Panc1 (cell line): ENCODE data around the gene VOPP1. TPM values are rescaled to one million over a fixed set of nuclear protein-coding genes. Genes with fewer than 3 reads are reported as not detected.

ENCODE experiments used
- ATAC-seq: fragments of 200-7000 bp; cut with Tn5 transposase; 2 replicates; pipeline ENCODE4 v1.9.1; 2020; ENCODE audit warnings: mild to moderate bottlenecking, moderate library complexity
- BruUV-seq: library from RNA; stranded (reverse); fragments of 400-500 nt; replicated peaks from 2 replicates; lab custom pipeline; 2021; lab: Mats Ljungman, UMichigan
- CTCF ChIA-PET: fragments of 300-600 bp; sonication (Branson Sonifier 250); formaldehyde crosslinking; loops from one replicate; lab custom pipeline; 2022; ENCODE audit warnings: antibody characterized with exemption; lab: Charles Lee
- POLR2A ChIA-PET: fragments of 300-600 bp; sonication (Branson Sonifier 250); formaldehyde crosslinking; loops from one replicate; lab custom pipeline; 2022; ENCODE audit warnings: antibody characterized with exemption; lab: Charles Lee
- DNase-seq: peaks from one replicate; pipeline ENCODE4 v3.0.0-alpha.2; 2010; ENCODE audit warnings: low read depth, low spot score
- H3K27ac ChIP-seq: 2 replicates; pipeline ENCODE4 v1.5.1; 2011; ENCODE audit warnings: mild to moderate bottlenecking, low read length, inconsistent platforms
- H3K27me3 ChIP-seq: fragments of 200-500 bp; sonication (Bioruptor generic); 2 replicates; pipeline ENCODE4 v1.6.0; 2014; ENCODE audit warnings: low read length, inconsistent platforms; ENCODE audit not compliant: control insufficient read depth, insufficient read depth
- H3K36me3 ChIP-seq: fragments of 200-500 bp; sonication (Bioruptor generic); 2 replicates; pipeline ENCODE4 v1.5.1; 2014; ENCODE audit warnings: inconsistent platforms, mild to moderate bottlenecking, low read length, moderate library complexity; ENCODE audit not compliant: control insufficient read depth, insufficient read depth
- H3K4me1 ChIP-seq: 2 replicates; pipeline ENCODE4 v1.5.1; 2011; ENCODE audit warnings: inconsistent platforms, mild to moderate bottlenecking, low read length, moderate library complexity; ENCODE audit not compliant: control insufficient read depth, insufficient read depth
- H3K4me3 ChIP-seq, 2 experiments: 2 replicates each; pipeline ENCODE4 v1.5.1; 2011 to 2012; ENCODE audit warnings: low read depth in 2 of 2, low read length in 2 of 2, mild to moderate bottlenecking in 2 of 2, inconsistent platforms in 1 of 2, moderate library complexity in 1 of 2
- H3K9me3 ChIP-seq: fragments of 200-500 bp; sonication (Bioruptor generic); 2 replicates; pipeline ENCODE4 v1.5.1; 2014; ENCODE audit warnings: low read depth, mild to moderate bottlenecking, inconsistent platforms, low read length, moderate library complexity; ENCODE audit not compliant: control insufficient read depth, insufficient read depth
- POLR2AphosphoS5 ChIP-seq: IDR thresholded peaks from 2 replicates; pipeline ENCODE4 v1.6.1; 2012; ENCODE audit warnings: mild to moderate bottlenecking, low read depth, low read length, moderate library complexity
- SIN3A ChIP-seq: IDR thresholded peaks from 2 replicates; pipeline ENCODE4 v1.6.1; 2012; ENCODE audit warnings: low read depth, mild to moderate bottlenecking, low read length, moderate library complexity, borderline replicate concordance; ENCODE audit not compliant: insufficient read depth
- TCF7L2 ChIP-seq: IDR thresholded peaks from 2 replicates; pipeline ENCODE4 v1.6.1; 2011; ENCODE audit warnings: mild to moderate bottlenecking, low read depth, low read length, inconsistent platforms
- in situ Hi-C: cut with HindIII; loops from 2 replicates; pipeline ENCODE4 v1.10.0; 2016; ENCODE audit warnings: low sequenced_read_pairs, low pct_unique_long_range_greater_than_20kb
- intact Hi-C: fragments of 100-400 bp; cut with micrococcal nuclease; formaldehyde crosslinking; loops from one replicate; pipeline ENCODE4 v1.10.0; 2022; ENCODE audit not compliant: unreplicated experiment
- total RNA-seq: library from RNA; stranded (reverse); gene quantifications from one replicate; pipeline ENCODE4 v1.2.1, GENCODE V29; 2021; ENCODE audit not compliant: unreplicated experiment
- TF ChIP-seq, protein P1 (sequence below), 2 experiments: IDR thresholded peaks; 2 replicates each; pipeline ENCODE4 v1.6.1; 2011 to 2012; ENCODE audit warnings: low read depth in 2 of 2, control low read depth in 1 of 2, low read length in 1 of 2, mild to moderate bottlenecking in 1 of 2, moderate library complexity in 1 of 2; ENCODE audit not compliant: insufficient read depth in 1 of 2
- TF ChIP-seq, protein P2 (sequence below): fragments of 450-650 bp; IDR thresholded peaks from 2 replicates; pipeline ENCODE4 v1.5.1; 2017; ENCODE audit warnings: mild to moderate bottlenecking

VOPP1 gene
- total RNA-seq, 1 experiment from 2014 or later = 131 TPM

DNA sequence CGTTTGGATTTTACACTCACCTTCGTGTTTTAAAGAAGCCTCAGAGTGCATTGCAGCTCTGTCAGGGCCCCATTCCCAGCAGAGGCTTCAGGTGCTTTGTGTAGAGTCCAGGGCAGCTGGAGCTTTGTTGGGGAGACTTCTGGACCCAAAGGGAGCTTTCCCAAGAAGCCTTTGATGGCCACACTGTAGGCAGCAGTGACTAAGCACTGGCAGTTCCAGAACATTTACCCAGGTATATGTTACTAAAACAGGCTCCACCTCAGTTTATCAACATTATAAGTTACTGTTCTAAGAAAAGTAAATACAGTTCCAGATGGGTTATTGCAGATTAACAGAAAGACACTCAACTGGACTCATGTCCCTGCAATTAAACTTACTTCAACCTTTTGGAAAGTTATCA is 140.4 kb downstream of the VOPP1 start:
- Histone ChIP-seq H3K27me3 (no peaks in the 10 kb centered on the region), H3K27ac (no peak overlapping the region), H3K4me1 (no peaks in the 10 kb centered on the region), H3K36me3 (no peaks in the 10 kb centered on the region), H3K9me3 (no peaks in the 10 kb centered on the region), H3K4me3 (no peak overlapping the region)
- ChIA-PET CTCF (no interaction called here), POLR2A (no interaction called here)
- ATAC-seq = no peak
- no peak for DNase-seq
- intact Hi-C loops (loop anchor here (10.0 kb wide), 1 partner anchor 163 kb away; no protein-coding TSS in a partner anchor), in situ Hi-C loops (no loop called here)
- BruUV-seq = no TSS peak
- TF ChIP-seq POLR2AphosphoS5 (no peak), SIN3A (no peak), TCF7L2 (no peak)
- TF ChIP-seq, protein P1, sequence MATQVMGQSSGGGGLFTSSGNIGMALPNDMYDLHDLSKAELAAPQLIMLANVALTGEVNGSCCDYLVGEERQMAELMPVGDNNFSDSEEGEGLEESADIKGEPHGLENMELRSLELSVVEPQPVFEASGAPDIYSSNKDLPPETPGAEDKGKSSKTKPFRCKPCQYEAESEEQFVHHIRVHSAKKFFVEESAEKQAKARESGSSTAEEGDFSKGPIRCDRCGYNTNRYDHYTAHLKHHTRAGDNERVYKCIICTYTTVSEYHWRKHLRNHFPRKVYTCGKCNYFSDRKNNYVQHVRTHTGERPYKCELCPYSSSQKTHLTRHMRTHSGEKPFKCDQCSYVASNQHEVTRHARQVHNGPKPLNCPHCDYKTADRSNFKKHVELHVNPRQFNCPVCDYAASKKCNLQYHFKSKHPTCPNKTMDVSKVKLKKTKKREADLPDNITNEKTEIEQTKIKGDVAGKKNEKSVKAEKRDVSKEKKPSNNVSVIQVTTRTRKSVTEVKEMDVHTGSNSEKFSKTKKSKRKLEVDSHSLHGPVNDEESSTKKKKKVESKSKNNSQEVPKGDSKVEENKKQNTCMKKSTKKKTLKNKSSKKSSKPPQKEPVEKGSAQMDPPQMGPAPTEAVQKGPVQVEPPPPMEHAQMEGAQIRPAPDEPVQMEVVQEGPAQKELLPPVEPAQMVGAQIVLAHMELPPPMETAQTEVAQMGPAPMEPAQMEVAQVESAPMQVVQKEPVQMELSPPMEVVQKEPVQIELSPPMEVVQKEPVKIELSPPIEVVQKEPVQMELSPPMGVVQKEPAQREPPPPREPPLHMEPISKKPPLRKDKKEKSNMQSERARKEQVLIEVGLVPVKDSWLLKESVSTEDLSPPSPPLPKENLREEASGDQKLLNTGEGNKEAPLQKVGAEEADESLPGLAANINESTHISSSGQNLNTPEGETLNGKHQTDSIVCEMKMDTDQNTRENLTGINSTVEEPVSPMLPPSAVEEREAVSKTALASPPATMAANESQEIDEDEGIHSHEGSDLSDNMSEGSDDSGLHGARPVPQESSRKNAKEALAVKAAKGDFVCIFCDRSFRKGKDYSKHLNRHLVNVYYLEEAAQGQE (IDR thresholded peaks at IDR 0.05; ENCODE audit: insufficient read depth in 1 of 2, low read depth in 2 of 2, low read length in 1 of 2) = no peak
- TF ChIP-seq, protein P2, sequence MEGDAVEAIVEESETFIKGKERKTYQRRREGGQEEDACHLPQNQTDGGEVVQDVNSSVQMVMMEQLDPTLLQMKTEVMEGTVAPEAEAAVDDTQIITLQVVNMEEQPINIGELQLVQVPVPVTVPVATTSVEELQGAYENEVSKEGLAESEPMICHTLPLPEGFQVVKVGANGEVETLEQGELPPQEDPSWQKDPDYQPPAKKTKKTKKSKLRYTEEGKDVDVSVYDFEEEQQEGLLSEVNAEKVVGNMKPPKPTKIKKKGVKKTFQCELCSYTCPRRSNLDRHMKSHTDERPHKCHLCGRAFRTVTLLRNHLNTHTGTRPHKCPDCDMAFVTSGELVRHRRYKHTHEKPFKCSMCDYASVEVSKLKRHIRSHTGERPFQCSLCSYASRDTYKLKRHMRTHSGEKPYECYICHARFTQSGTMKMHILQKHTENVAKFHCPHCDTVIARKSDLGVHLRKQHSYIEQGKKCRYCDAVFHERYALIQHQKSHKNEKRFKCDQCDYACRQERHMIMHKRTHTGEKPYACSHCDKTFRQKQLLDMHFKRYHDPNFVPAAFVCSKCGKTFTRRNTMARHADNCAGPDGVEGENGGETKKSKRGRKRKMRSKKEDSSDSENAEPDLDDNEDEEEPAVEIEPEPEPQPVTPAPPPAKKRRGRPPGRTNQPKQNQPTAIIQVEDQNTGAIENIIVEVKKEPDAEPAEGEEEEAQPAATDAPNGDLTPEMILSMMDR = no peak

DNA sequence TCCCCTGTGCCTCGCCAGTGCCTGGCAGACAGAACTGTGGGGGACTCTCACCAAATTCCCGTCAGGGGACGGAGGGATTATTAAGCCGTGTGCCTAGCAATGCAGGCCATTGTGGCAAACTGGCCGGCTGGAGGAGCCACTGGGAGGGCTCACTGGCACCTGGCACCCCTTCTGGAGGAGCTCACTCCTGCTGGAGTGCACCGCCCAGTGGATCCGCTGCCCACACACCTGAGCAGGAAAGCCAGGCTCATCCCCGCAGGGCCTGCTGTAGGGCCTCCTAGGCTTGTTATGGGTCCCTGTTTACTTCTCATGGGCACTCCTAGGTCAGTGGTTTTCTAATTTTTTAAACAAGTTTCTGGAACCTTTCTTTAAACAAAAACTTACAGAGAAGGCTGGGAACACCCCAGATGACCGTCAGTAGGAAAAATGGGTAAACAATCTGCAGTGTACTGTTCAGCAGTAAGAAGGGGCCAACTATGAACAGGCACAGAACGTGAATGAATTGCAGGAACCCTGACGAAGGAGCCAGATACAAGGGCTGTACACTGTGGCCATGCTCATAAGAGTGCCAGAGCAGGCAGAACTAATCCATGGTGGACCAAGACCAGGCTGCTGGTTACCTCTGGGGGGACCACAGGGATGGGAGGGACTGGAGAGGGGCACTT is 142.3 kb downstream of the VOPP1 start:
- ChIA-PET CTCF (no interaction called here), POLR2A (no interaction called here)
- no TSS peak for BruUV-seq
- TF ChIP-seq SIN3A = no peak
- no peak for TF ChIP-seq TCF7L2
- TF ChIP-seq, protein P2 = no peak
- TF ChIP-seq POLR2AphosphoS5 = no peak
- TF ChIP-seq, protein P1 (IDR thresholded peaks at IDR 0.05; ENCODE audit: insufficient read depth in 1 of 2, low read depth in 2 of 2, low read length in 1 of 2) = no peak
- Histone ChIP-seq H3K27me3 (no peaks in the 10 kb centered on the region), H3K4me3 (no peak overlapping the region), H3K27ac (no peak overlapping the region), H3K36me3 (no peaks in the 10 kb centered on the region), H3K9me3 (no peaks in the 10 kb centered on the region), H3K4me1 (no peaks in the 10 kb centered on the region)
- no peak for DNase-seq
- in situ Hi-C loops (no loop called here), intact Hi-C loops (loop anchor here (10.0 kb wide), 1 partner anchor 165 kb away; no protein-coding TSS in a partner anchor)
- no peak for ATAC-seq
